GM19193 (cell line): ENCODE measurements around the gene RNF207.

Source experiments
- POLR2A ChIP-seq: IDR thresholded peaks from 4 replicates; pipeline ENCODE4 v1.6.1; 2011; ENCODE audit not compliant: insufficient read depth, insufficient read length; ENCODE audit errors: extremely low read depth

Gene RNF207

GRCh38 chr1:6207075-6207885, 1.4 kb downstream of the RNF207 start:
- no peak for TF ChIP-seq POLR2A

GRCh38 chr1:6207921-6208320, 2.0 kb downstream of the RNF207 start:
- TF ChIP-seq POLR2A, result no peak

GRCh38 chr1:6208723-6209660, 3.1 kb downstream of the RNF207 start:
- no peak for TF ChIP-seq POLR2A

- TF ChIP-seq POLR2A, result no peak
Measured at GRCh38 chr1:6209661-6210580, 4.0 kb downstream of the RNF207 start.

- TF ChIP-seq POLR2A, result no peak
Measured at GRCh38 chr1:6210591-6211355, 4.9 kb downstream of the RNF207 start.

- TF ChIP-seq POLR2A, result no peak
Measured at GRCh38 chr1:6211731-6212130, 5.8 kb downstream of the RNF207 start.

- TF ChIP-seq POLR2A, result no peak
Measured at GRCh38 chr1:6212193-6212959, 6.5 kb downstream of the RNF207 start.

- no peak for TF ChIP-seq POLR2A
Measured at GRCh38 chr1:6218375-6219164, 12.7 kb downstream of the RNF207 start.

- TF ChIP-seq POLR2A, result no peak
Measured at GRCh38 chr1:6220236-6220635, 14.3 kb downstream of the RNF207 start.

GRCh38 chr1:6221210-6221784, 15.4 kb downstream of the RNF207 start:
- TF ChIP-seq POLR2A, result no peak

- TF ChIP-seq POLR2A, result no peak
Measured at GRCh38 chr1:6222636-6223035, 16.7 kb downstream of the RNF207 start.

- TF ChIP-seq POLR2A, result no peak
Measured at GRCh38 chr1:6223617-6224016, 17.7 kb downstream of the RNF207 start.
